ENCODE data around the gene FAXC. TPM values are rescaled to one million over a fixed set of nuclear protein-coding genes. Genes with fewer than 3 reads are reported as not detected.

FAXC gene
- total and polyA plus RNA-seq, 7 donors, result 0.36 to 0.73 (median 0.64) TPM; not detected in 4

DNA sequence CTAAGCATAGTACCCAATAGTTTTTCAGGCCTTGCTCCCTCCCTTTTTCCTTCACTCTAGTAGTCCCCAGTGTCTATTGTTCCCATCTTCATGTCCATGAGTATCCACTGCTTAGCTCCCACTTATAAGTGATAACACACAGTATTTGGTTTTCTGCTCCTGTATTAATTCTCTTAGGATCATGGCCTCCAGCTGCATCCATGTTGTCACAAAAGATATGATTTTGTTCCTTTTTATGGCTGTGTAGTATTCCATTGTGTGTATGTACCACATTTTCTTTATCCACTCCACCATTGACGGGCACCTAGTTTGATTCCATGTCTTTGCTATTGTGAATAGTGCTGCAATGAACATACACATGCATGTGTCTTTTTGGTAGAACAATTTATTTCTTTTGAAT lies 102.9 kb downstream of the FAXC start:
- H3K9me3 ChIP-seq, result no peaks in the 10 kb centered on the region
- WGBS, 3 donors, result 86 to 97% (median 96%) methylated on average over 1 of the region's 1 CpG
- DNase-seq, result no peak
- no peak overlapping the region for H3K27ac ChIP-seq
- no peak for ATAC-seq
- intact Hi-C loops (cut with DNase I), result no loop called here
- no peak overlapping the region for H3K4me3 ChIP-seq
- no peaks in the 10 kb centered on the region for H3K4me1 ChIP-seq
- TF ChIP-seq, protein P1, sequence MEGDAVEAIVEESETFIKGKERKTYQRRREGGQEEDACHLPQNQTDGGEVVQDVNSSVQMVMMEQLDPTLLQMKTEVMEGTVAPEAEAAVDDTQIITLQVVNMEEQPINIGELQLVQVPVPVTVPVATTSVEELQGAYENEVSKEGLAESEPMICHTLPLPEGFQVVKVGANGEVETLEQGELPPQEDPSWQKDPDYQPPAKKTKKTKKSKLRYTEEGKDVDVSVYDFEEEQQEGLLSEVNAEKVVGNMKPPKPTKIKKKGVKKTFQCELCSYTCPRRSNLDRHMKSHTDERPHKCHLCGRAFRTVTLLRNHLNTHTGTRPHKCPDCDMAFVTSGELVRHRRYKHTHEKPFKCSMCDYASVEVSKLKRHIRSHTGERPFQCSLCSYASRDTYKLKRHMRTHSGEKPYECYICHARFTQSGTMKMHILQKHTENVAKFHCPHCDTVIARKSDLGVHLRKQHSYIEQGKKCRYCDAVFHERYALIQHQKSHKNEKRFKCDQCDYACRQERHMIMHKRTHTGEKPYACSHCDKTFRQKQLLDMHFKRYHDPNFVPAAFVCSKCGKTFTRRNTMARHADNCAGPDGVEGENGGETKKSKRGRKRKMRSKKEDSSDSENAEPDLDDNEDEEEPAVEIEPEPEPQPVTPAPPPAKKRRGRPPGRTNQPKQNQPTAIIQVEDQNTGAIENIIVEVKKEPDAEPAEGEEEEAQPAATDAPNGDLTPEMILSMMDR (IDR thresholded peaks at IDR 0.05), result no peak
- no peaks in the 10 kb centered on the region for H3K36me3 ChIP-seq (ENCODE audit: insufficient read depth in 1 of 2, low read depth in 1 of 2)
- peaks cover 0 to 4% (median 0%) of the 10 kb centered on the region in 3 donors for H3K27me3 ChIP-seq (ENCODE audit: insufficient read depth in 3 of 3, low read length in 2 of 3)

DNA sequence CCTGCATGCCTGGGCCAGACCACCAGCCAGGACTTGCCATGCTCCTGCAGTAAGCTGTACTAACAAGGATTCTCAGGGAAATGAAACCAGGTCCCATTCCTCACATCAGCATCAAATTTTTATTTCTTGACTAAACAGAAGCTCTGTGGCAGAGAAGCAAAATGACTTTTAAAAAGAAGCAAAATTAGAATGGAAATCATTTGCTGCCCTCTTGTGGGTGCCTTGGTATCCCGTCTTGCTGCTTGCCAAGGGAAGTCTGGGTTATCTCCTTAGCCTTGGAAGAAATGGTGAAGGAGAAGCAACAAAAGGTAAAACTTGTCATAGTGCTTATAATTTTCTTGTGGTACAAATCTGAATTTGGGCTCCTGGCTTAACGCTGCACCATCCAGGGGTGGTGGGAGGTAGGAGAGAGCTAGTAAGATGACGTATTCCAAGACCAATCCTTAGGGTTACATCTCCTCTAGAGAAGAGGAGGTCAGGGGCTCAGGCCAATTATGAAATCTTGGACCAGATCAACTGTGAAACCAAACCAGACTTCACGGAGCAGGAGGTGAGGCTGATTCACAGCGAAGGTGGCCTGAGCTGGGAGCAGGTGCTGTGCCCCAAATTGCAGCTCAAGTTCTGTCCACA lies 107.5 kb downstream of the FAXC start:
- no peak overlapping the region for H3K4me3 ChIP-seq
- DNase-seq, result no peak
- TF ChIP-seq, protein P1 (IDR thresholded peaks at IDR 0.05), result peak; percentile 30
- H3K36me3 ChIP-seq (ENCODE audit: insufficient read depth in 1 of 2, low read depth in 1 of 2), result no peaks in the 10 kb centered on the region
- ATAC-seq, result no peak
- H3K4me1 ChIP-seq, result no peaks in the 10 kb centered on the region
- 30 to 40% (median 31%) methylated on average over 5 of the region's 5 CpGs for WGBS, 3 donors
- no peaks in the 10 kb centered on the region for H3K9me3 ChIP-seq
- intact Hi-C loops (cut with DNase I), result no loop called here
- no peak overlapping the region for H3K27ac ChIP-seq
- no peaks in the 10 kb centered on the region for H3K27me3 ChIP-seq (ENCODE audit: insufficient read depth in 3 of 3, low read length in 2 of 3)

DNA sequence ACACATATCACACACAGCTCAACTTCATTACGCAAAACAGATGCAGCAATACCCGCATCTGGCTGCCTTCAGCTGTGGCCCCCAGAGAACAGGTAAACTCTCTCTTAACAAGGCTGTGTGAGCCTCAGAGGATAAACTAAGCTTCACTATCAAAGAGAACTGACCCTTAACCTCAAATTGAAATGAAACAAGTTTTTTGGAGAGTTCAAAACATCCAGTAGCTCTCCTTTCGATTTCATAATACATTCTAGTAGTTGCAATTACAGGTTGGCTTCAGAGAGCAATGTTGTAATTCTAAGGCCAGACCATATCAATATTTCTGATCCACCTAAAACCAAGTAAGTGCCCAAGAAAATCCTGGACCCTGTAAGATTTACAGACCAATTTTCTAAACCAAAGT lies 113.5 kb downstream of the FAXC start:
- no peak for DNase-seq
- no peaks in the 10 kb centered on the region for H3K36me3 ChIP-seq (ENCODE audit: insufficient read depth in 1 of 2, low read depth in 1 of 2)
- TF ChIP-seq, protein P1 (IDR thresholded peaks at IDR 0.05), result no peak
- 69 to 75% (median 74%) methylated on average over 3 of the region's 3 CpGs for WGBS, 3 donors
- H3K9me3 ChIP-seq, result no peaks in the 10 kb centered on the region
- no peaks in the 10 kb centered on the region for H3K4me1 ChIP-seq
- ATAC-seq, result no peak
- H3K27ac ChIP-seq, result no peak overlapping the region
- no peak overlapping the region for H3K4me3 ChIP-seq
- H3K27me3 ChIP-seq (ENCODE audit: insufficient read depth in 3 of 3, low read length in 2 of 3), result peaks cover 0 to 4% (median 0%) of the 10 kb centered on the region in 3 donors
- intact Hi-C loops (cut with DNase I), result no loop called here

DNA sequence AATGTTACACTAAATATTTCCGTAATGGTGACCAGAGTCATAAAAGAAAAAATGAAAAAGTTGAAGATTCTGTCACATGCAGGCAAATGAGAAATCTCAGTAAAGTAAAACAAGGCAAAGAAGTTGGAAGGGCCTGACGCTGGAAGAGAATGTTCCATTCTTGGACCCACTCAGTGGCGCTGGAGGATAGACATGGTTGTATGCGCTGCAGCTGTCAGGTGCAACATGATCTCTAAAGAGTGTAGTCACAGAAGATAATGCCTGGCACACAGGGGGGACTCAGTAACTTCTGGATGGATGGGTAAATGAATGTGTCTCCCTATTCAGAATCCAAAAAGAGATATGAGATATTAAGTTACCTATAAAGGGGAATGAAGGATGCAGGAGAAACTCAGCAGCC lies 116.3 kb downstream of the FAXC start:
- peaks cover 0 to 4% (median 0%) of the 10 kb centered on the region in 3 donors for H3K27me3 ChIP-seq (ENCODE audit: insufficient read depth in 3 of 3, low read length in 2 of 3)
- no peaks in the 10 kb centered on the region for H3K36me3 ChIP-seq (ENCODE audit: insufficient read depth in 1 of 2, low read depth in 1 of 2)
- H3K9me3 ChIP-seq, result no peaks in the 10 kb centered on the region
- TF ChIP-seq, protein P1 (IDR thresholded peaks at IDR 0.05), result no peak
- WGBS, 3 donors, result 64 to 72% (median 71%) methylated on average over 4 of the region's 4 CpGs
- no peak for DNase-seq
- intact Hi-C loops (cut with DNase I), result no loop called here
- peak in 3 of 4 donors; percentile 46 to 74 (median 60) for ATAC-seq
- no peaks in the 10 kb centered on the region for H3K4me1 ChIP-seq
- no peak overlapping the region for H3K4me3 ChIP-seq
- H3K27ac ChIP-seq, result no peak overlapping the region

DNA sequence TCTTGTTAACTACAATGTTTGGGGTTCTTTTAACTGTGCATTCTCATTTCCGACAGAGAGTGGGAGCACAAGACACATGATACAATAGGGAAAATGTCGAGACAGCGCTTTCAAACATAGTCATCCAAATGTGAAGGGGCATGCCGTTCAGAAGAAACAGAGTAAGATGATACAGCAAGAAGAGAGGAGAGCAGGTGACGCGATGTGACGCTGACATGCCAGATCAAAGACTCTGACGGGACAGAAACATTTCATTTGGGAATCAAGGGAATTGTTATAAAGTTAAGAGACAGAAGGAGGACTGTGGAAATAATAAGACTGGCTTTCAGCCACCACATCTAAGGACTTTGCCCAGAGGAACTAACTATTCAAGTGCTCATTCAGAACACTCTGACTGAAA lies 117.4 kb downstream of the FAXC start:
- intact Hi-C loops (cut with DNase I), result no loop called here
- 44 to 50% (median 49%) methylated on average over 8 of the region's 8 CpGs for WGBS, 3 donors

More for the DNA sequence above, 117.4 kb downstream of the FAXC start:
- H3K27me3 ChIP-seq (ENCODE audit: insufficient read depth in 3 of 3, low read length in 2 of 3), result peaks cover 0 to 4% (median 0%) of the 10 kb centered on the region in 3 donors
- H3K36me3 ChIP-seq (ENCODE audit: insufficient read depth in 1 of 2, low read depth in 1 of 2), result no peaks in the 10 kb centered on the region
- no peaks in the 10 kb centered on the region for H3K9me3 ChIP-seq
- no peaks in the 10 kb centered on the region for H3K4me1 ChIP-seq
- ATAC-seq (peak in 3 of 4 donors; percentile 54 to 69 (median 56)), DNase-seq (no peak)
- H3K27ac ChIP-seq, result no peak overlapping the region
- TF ChIP-seq, protein P1 (IDR thresholded peaks at IDR 0.05), result no peak
- H3K4me3 ChIP-seq, result no peak overlapping the region

All from psoas muscle (tissue), 8 donors.